Prostate gland (tissue), 2 donors: Measurements from ENCODE around the gene CDC14B.

Experiments
- POLR2A ChIP-seq: fragments of 450-650 bp; IDR thresholded peaks from one replicate; pipeline ENCODE4 v1.6.1; 2016; ENCODE audit warnings: antibody characterized with exemption, mild to moderate bottlenecking
- TF ChIP-seq, protein P1 (sequence below), 4 experiments: fragments of 200-600 bp in 2 of 4; fragments of 450-650 bp in 2 of 4; sonication (generic) in 2 of 4; IDR thresholded peaks; 1 replicate in 3 of 4; 2 replicates in 1 of 4; pipeline ENCODE4 v1.5.1; 2016 to 2019; ENCODE audit warnings: antibody characterized with exemption in 4 of 4, mild to moderate bottlenecking in 2 of 4, moderate library complexity in 2 of 4

GRCh38 chr9:96492993-96493531, 126.6 kb downstream of the CDC14B start:
- TF ChIP-seq, protein P1, sequence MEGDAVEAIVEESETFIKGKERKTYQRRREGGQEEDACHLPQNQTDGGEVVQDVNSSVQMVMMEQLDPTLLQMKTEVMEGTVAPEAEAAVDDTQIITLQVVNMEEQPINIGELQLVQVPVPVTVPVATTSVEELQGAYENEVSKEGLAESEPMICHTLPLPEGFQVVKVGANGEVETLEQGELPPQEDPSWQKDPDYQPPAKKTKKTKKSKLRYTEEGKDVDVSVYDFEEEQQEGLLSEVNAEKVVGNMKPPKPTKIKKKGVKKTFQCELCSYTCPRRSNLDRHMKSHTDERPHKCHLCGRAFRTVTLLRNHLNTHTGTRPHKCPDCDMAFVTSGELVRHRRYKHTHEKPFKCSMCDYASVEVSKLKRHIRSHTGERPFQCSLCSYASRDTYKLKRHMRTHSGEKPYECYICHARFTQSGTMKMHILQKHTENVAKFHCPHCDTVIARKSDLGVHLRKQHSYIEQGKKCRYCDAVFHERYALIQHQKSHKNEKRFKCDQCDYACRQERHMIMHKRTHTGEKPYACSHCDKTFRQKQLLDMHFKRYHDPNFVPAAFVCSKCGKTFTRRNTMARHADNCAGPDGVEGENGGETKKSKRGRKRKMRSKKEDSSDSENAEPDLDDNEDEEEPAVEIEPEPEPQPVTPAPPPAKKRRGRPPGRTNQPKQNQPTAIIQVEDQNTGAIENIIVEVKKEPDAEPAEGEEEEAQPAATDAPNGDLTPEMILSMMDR (IDR thresholded peaks at IDR 0.05), result no peak
- no peak for TF ChIP-seq POLR2A
